BE2C (cell line): ENCODE data around the gene BTRC.

Experiments used
- DNase-seq: peaks from one replicate; pipeline ENCODE4 v3.0.0-alpha.2; 2020
- H3K27me3 ChIP-seq: fragments of 250-450 bp; sonication (Bioruptor Pico); 2 replicates; pipeline ENCODE4 v1.5.1; 2020; ENCODE audit warnings: mild to moderate bottlenecking
- H3K36me3 ChIP-seq: fragments of 250-450 bp; sonication (Bioruptor Pico); 2 replicates; pipeline ENCODE4 v1.5.1; 2020; ENCODE audit warnings: mild to moderate bottlenecking
- H3K4me1 ChIP-seq: fragments of 250-450 bp; sonication (Bioruptor Pico); 2 replicates; pipeline ENCODE4 v1.5.1; 2020
- H3K4me3 ChIP-seq: 2 replicates; pipeline ENCODE4 v1.5.1; 2011; ENCODE audit warnings: low read depth, low read length
- H3K9me3 ChIP-seq: fragments of 250-450 bp; sonication (Bioruptor Pico); 2 replicates; pipeline ENCODE4 v1.5.1; 2020
- CTCF ChIP-seq: IDR thresholded peaks from 2 replicates; pipeline ENCODE4 v1.5.1; 2012; ENCODE audit warnings: mild to moderate bottlenecking, low read depth, low read length

Gene BTRC

GRCh38 chr10:101573885-101574753, 220.2 kb downstream of the BTRC start:
- Histone ChIP-seq H3K4me1 (no peaks in the 10 kb centered on the region), H3K27me3 (peaks cover 5% of the 10 kb centered on the region), H3K36me3 (no peaks in the 10 kb centered on the region), H3K9me3 (peaks cover 5% of the 10 kb centered on the region; the same call in 1 of the 2 replicates), H3K4me3 (no peak overlapping the region)
- no peak for TF ChIP-seq CTCF
- no peak for DNase-seq

DNA sequence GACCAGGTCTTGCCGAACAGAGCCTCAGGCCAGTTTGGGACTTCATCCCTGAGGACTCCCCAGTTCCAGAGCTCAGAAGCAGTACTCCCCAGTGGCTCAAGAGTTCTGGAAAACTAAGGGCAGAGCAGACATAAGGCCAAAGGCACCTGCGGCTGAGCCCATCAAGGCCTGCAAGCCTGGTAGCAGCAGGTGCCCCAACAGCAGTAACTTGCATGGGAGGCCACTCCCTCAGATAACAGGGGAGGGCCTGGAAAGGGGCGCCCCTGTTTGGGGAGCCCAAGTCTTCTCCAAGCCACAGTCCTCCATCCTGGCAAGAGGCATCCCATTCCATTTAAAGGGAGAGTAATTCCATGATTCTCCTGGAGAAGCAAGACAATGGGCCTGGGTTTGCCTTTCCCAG, 221.1 kb downstream of the BTRC start:
- Histone ChIP-seq H3K9me3 (peaks cover 5% of the 10 kb centered on the region; the same call in 1 of the 2 replicates), H3K36me3 (no peaks in the 10 kb centered on the region), H3K4me3 (no peak overlapping the region), H3K27me3 (no peaks in the 10 kb centered on the region), H3K4me1 (no peaks in the 10 kb centered on the region)
- TF ChIP-seq CTCF: no peak
- no peak for DNase-seq

GRCh38 chr10:101575580-101576210, 221.7 kb downstream of the BTRC start:
- Histone ChIP-seq H3K27me3 (no peaks in the 10 kb centered on the region), H3K36me3 (no peaks in the 10 kb centered on the region), H3K4me1 (no peaks in the 10 kb centered on the region), H3K9me3 (peaks cover 5% of the 10 kb centered on the region; the same call in 1 of the 2 replicates), H3K4me3 (no peak overlapping the region)
- no peak for DNase-seq
- no peak for TF ChIP-seq CTCF

DNA sequence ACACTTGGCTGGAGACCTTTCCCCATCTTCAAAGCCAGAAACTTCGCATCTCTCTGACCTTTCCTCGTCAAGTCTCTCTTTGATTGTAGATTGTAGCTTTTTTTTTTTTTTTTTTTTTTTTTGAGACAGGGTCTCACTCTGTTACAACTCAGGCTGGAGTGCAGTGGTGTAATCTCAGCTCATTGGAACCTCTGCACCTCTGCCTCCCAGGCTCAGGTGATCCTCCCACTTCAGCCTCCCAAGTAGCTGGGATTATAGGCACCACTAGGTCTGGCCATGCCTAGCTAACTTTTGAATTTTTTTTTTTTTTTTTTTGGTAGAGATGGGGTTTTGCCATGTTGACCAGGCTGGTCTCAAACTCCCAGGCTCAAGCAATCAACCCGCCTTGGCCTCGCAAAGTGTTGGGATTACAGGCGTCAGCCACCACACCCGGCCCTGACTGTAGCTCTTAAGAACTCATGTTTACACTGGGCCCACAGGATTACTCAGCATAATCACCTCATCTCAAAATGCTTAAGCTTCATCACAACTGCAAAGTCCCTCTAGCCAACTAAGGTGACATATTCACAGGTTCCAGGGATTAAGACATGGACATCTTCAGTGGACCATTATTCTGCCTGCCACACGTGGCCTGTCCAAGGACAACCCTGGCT, 222.4 kb downstream of the BTRC start:
- Histone ChIP-seq H3K36me3 (no peaks in the 10 kb centered on the region), H3K27me3 (no peaks in the 10 kb centered on the region), H3K4me1 (no peaks in the 10 kb centered on the region), H3K9me3 (peaks cover 5% of the 10 kb centered on the region; the same call in 1 of the 2 replicates), H3K4me3 (no peak overlapping the region)
- TF ChIP-seq CTCF: no peak
- DNase-seq: no peak

GRCh38 chr10:101577121-101577871, 223.3 kb downstream of the BTRC start:
- TF ChIP-seq CTCF: no peak
- no peak for DNase-seq
- no peak overlapping the region for H3K4me3 ChIP-seq
- no peaks in the 10 kb centered on the region for H3K27me3 ChIP-seq
- no peaks in the 10 kb centered on the region for H3K36me3 ChIP-seq
- no peaks in the 10 kb centered on the region for H3K4me1 ChIP-seq
- H3K9me3 ChIP-seq: peaks cover 5% of the 10 kb centered on the region; the same call in 1 of the 2 replicates
